GM18499 (cell line): ENCODE data around the gene ATXN1.
"Not testable (repeated sequence)": the region's sequence is repeated elsewhere in the genome, so short reads cannot be mapped to it uniquely, and the experiment has no call there.

Experiments used
- ATAC-seq: cut with Tn5 transposase; IDR thresholded peaks from one replicate; pipeline ENCODE4 v1.9.1; 2021; ENCODE audit warnings: moderate number of reproducible peaks; ENCODE audit not compliant: insufficient read depth, unreplicated experiment

Gene ATXN1

DNA sequence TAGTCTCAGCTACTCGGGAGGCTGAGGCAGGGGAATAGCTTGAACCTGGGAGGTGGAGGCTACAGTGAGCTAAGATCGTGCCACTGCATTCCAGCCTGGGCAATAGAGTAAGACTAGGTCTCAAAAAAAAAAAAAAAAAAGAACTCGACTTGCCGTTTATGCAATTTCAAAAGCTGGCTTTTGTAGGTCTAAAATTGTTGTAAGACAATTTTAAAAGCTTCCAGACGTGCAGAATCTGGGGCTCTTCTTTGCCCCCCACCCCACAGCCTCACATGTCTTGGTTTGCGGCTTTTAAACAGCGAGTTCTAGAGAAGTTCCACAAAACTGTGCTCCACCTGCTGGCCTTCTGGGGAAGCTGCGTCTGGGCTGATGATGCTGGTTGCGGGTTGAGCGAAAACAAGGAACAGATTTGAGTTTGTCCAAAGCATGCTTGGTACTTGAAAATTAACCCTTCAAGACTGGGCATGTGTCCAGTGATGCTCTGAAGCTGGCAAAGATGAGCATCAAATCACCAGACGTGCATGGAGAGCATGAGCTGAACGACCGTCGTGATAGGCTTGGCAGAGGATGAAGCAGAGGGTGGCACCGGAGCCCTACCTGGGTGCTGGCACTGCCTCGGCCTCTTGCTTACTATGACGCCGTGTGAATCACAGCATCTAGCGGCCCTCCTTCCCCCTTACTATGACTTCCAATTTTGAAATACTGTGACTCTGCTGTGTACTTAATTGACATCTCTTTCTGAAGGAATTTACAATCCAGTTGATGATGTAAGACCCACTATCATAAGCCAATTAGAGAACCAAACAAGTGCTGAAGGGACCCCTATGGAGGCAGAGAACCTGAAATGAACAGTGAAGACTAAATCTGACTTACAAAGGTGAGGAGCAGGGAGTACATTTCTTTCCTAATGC, 351.5 kb downstream of the ATXN1 start:
- no peak for ATAC-seq

DNA sequence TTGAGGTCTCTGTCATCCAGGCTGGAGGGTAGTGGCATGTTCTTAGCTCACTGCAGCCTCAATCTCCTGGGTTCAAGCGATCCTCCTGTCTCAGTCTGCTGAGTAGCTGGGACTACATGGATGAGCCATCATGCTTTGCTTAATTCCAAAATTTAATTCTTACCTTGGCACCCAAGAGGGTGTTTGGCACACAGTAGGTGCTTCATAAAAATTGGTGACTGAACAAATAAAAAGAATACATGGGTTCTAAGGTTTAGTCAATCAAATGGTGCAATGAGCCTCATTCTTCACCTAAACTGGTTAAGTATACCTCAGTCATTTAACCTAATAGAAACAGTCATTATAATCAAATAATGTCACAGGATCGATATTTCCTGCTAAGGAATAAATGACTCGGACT, 352.5 kb downstream of the ATXN1 start:
- ATAC-seq = no peak

DNA sequence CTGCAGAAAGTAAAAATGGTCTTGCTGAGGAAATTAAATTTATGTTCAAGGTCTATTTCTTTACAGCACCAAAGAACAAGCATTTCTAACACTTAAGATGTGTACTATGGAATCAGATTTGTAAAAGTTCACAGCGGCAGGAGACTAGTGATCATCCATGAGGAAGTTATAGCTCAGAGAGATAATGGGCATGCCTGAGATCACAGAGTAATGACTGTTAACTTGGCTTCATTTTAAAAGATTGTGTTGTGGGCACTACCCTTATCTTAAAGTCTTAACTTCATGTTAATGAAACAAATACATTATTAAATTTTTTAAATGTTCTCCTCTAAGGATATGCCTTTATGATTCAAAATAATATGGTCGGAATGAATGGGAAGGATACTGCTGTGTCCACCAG, 354.3 kb downstream of the ATXN1 start:
- ATAC-seq = no peak

DNA sequence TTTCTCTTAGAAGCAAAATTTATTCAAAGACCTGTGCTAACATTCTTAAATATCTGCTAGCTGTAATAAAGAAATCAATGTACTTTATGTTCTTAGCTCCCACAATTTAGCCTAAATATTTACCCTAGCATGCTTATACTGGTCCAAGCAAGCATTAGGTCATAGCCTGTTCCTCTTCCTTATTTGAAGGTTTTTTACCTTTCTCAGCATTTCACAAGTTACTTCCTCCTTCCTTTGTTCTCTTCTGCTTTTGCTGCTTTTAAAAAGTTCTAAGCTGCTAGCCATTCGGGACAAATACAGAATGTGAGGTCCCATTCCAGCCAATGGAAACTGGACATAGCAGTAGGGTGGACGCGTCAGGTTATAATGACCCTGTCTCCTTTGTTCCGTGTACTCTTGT, 354.7 kb downstream of the ATXN1 start:
- not testable (repeated sequence) for ATAC-seq

DNA sequence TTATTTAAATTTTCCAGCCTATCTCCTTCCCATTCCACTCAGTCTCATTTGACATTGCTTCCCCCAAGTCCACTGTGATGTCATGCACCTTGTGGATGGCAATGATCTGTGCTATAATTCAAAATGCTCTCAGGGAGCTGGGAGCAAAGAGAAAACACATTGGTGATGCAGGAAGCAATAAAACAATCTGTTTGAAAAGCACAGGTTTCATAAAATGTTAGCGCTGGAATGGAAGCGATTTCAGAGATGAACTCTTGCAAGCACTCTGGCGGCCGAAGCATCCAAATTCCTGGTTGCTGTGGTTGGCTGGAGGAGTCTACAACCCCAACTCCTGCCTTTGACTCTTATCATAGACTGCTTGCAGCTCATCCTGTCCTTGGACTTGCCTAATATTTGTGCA, 355.9 kb downstream of the ATXN1 start:
- ATAC-seq = no peak

DNA sequence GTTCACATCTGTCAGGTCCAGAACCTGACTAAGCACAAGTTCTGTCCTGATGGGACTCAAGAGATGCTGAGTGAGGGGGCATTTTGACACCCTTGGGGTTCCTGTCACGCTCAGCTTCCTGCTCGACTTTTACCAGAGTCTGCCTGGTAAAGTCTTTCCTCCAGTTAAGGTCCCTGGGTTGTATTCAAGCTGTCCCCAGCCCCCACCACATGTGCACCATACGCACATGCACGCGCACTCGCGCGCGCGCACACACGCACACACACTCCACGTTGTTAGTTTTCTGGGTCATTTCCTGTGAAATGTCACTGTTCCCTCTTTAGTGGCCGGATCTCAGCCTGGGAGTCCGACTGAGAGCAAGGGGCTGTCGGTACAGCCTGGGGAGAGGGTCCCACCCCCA, 356.8 kb downstream of the ATXN1 start:
- ATAC-seq = no peak

DNA sequence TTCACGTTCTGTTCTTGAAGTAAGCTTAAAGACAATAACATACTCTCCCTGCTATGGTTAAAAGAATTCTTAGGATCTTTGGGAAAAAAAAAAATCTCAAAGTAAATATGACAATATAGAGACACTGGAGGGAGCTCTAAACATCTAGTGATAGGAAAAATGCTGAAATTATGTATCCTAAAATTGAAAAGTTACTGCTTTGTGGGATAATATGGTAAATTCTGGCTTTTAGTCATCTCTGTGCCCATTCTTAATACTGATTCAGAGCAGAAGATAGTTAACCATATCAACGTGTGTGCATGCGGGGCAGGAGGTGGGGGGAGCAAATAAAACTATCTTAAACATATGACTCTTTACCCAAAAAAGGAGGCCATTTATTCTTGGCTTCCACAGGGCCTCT, 357.4 kb downstream of the ATXN1 start:
- ATAC-seq = no peak

DNA sequence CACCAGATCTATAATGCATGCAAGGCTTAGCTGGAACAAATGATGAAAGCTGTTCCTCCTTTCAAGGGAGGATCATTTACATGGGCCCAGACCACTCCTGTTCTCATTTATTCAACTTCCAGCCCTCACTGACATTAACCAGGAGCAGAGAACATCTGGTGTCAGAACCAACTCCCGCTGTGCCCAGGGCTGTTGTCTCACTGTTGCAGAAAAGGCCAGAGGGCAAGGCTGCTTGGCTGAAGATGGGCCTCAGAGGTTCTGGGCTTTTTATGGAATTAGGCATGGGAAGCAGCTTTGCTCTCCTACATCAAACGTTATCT, 358.7 kb downstream of the ATXN1 start:
- ATAC-seq = no peak

DNA sequence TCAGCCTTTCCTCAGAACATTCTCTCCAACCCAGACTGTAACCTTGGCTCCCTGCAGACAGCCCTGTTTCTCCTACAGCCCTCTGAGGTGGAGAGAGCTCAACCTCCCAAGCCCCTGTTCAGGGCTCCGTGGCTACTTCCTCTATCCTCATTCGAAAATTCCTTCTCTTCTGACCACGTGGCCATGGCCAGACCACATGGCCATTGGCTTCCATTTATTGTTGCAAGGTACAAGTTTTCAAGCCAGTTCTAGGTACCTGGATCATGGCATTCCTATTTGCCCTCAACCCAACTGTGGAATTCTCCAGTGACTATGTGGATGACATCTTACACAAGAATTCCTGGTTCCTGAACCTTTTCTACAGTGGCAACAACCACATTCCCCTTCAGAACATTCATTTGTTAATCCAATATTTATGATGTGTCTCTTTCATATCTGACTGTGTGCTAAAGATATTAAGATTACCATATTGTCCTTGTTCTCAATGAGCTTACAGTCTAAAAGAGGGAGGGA, 361.0 kb downstream of the ATXN1 start:
- ATAC-seq = no peak

DNA sequence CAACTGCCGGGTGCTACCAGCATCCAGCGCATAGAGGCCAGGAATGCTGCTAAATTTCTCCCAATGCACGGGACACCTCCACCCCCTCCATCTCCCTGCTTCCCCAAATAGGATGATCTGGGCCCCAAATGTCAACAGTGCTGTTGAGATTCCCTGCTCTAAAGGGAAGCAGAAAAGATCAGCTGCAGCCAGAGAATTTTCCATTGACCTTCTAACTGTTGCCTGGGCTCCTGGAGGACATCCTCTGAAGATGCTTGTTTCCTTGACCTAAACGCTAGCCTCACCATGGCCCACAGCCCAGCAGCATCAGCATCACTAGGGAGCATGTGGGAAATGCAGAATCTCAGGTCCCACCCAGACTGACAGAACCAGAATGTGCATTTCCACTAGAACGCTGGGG, 361.6 kb downstream of the ATXN1 start:
- no peak for ATAC-seq

DNA sequence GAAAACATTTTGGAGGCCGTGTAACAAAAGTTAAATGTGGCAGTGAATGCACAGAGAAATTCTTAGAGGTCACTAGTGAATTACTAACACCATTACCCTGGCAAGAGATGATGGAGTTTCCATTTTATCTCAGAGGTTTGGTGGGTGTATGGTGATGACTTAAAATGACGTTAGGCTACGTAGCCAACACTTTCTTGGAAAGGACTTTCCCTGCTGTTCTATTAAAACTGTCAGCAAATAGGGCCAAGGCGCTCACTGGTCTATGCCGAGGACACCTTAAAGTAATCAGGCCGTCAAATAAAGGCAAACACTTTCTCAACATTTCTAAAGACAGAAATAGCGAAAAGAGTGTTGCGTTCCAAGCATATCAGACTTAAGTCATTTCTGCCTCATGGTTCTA, 362.1 kb downstream of the ATXN1 start:
- ATAC-seq = no peak

DNA sequence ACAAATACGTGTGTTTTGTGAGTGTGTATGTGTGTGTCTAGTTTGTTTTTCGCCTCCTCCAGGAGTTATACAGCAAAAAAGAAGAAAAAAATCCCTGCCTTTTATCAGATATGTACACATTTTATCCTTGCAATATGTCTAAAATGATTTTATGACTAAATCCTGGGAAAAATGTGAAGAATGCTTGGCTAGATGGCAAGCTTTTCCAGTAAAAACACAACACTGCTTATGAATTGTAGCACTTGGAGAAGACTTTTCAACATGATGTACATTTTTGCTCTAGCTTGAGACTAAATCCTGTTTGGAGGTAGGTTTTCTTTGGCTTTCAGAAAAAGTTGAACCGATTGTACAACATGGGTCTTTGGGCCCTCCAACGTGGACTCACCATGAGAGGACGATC, 362.7 kb downstream of the ATXN1 start:
- ATAC-seq = no peak

DNA sequence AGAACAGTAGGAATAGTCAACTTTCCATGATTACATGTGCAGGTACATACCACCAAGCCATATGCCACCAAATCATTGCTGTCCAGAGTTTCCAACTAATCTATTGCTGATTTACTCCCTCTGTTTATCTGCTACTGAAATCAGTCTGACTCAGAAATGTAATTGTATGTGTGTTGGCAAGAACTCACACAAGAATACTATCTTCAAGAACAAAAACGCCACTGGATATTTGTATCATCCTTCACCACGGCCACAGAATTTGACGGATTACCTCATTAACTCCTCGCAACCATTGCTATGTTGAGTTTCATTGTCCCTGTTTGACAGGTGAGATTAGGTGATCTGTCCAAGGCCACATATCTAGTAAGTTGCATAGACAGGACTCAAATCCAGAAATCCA, 363.6 kb downstream of the ATXN1 start:
- ATAC-seq = no peak

DNA sequence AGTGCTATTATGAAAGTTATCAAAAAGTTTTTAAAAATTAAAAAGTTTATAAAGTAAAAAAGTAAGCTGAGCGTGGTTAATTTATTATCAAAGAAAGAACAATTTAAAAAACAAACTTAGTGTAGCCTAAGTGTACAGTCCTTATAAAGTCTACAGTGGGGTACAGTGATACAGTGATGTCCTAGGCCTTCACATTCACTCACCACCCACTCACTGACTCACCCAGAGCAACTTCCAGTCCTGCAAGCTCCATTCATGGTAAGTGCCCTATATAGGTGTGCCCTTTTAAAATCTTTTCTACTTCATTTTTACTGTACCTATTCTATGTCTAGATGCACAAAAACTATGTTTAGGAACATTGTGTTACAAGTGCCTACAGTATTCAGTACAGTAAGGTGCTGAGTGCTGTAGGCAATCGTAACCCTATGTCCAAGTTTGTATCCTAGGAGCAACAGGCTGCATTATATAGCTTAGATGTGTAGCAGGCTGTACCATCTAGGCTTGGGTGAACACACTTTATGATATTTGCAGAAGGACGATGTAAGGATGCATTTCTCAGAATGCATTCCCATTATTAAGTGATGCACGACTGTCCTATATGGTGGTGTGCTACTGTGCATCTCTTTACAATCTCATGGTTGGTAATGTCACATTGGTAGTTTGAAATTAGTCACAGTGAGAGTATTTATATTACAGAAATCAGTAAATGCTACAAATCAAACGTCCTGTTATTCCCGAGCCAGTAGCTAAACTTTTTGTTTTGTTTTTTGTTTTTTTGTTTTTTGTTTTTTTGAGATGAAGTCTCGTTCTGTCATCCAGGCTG, 364.6 kb downstream of the ATXN1 start:
- no peak for ATAC-seq

DNA sequence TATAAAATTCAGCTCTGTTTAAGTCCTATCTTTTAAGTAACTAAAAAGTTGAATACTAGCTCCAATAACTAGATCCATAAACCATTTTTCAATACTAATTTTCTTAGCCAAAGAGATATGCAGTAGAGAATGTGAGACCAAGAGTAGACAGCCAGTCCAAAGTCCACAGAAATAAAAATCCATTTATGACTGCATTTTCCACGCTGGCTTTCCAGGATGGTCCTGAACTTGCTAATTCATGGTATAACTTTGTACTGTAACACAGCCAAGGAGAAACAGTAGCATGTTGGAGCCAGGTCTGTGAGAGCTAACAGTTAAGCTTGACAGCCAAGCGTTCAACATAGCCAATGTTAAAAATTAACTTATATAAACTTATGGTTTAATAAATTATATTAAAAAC, 366.6 kb downstream of the ATXN1 start:
- no peak for ATAC-seq

DNA sequence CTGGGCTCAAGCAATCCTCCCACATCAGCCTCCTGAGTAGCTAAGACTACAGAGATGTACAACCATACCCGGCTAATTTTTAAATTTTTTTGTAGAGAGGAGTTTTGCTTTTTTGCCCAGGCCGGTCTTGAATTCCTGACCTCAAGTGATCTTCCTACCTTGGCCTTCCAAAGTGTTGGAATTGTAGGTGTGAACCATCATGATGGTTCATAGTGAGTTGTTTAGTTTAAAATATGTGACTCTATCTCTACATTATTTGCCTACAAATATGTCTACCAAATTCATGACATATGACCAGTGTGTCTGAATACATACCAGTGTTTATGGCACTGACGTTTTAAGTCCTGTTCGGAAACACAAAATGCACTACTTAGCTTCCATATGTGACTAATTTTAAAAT, 367.9 kb downstream of the ATXN1 start:
- ATAC-seq = no peak

DNA sequence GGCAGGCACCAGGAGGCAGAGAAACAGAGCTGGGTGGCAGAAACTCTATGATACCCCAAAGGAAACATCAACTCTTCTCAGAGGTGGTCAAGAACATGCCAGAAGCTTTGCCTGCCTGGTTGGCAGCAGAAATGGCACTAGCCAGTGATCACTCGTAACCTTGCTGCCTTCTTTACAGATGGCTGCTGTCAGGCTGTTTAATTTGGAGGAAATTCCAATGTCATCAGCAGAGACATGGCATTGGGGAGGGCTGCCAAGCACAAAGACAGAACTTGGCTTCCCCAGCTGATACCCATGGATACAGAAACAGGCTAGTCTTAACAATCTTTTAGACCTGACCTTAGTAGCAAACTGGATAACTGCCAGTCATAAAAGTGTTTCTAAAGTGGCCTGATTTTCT, 369.2 kb downstream of the ATXN1 start:
- no peak for ATAC-seq

DNA sequence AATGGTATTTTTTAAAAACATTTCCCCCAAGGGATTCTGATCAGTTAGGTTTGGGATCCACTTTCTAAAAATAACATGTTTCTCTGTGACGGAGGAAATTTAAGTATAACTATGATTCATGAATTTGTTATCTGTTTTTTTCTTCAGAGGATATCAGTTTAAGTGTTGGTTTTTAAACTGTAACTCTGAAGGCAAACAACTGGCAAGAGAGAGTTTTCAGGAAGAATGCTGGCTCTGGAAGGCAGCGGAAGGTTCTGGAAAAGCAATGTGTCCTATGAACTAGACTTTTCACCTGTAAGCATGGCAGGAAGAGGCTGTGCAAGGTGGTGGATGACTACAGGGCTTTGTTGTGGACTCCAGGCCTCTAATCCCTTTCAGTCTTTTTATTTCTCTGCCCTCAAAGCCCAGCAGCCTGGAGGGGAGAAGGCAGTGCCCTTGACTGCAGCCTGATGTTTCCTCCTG, 369.8 kb downstream of the ATXN1 start:
- no peak for ATAC-seq

DNA sequence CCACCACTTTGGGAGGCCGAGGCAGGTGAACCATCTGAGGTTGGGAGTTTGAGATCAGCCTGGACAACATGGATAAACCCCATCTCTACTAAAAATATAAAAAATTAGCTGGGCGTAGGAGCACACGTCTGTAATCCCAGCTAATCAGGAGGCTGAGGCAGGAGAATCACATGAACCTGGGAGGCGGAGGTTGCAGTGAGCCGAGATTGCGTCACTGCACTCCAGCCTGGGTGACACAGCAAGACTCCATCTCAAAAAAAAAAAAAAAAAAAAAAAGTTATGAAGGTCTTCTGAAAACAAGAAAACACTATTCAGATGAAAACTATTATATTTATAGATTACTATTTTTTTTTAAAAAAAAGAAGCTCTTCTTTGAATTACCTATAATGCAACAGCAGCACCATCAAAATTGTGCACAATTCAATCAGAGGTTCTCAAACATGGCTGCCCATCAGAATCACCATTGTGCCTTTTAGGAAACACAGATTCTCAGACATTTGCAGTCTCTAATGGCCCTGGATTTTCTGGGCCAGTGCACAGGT, 370.3 kb downstream of the ATXN1 start:
- ATAC-seq = not testable (repeated sequence)

DNA sequence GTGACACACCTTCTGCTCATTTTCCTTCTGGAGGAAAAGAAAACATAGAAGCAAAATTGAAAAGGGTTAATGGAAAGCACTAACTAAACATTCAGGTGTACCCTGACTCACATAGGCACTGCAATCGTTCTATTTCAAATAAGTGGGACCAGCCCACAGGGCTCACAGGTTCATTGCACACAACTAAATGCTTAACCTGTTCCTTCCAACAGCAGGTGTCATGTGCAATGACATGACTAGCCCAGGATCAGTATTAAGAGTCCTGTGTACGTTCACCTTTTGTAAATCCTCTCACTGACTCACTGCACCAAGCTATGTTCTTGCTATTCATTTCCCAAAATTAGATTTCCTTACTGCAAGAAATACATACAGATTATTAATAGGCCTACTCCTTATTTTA, 371.6 kb downstream of the ATXN1 start:
- ATAC-seq = no peak

DNA sequence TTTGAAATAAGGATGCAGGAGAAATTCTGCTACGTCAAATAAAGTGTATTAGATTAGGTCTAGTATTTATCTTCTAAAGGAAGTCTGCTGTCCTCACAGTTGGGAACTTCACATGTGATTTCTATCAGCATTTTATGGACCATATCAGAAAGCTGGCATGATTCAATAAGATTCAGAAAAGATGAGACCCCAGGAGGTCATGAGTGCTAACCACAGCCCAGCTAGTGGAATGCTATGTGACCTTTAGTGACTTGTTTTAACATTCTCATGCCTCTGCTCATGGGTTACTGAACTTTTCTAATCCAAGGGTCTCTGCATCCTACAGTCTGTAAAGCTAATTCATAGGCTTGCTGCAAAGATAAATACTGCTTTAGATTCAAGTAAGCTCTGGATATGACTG, 372.8 kb downstream of the ATXN1 start:
- ATAC-seq = no peak
